Hepatocyte (in vitro differentiated cells): ENCODE data around the gene TAF6.

Experiments
- CTCF ChIP-seq: fragments of 200-600 bp; sonication (generic); IDR thresholded peaks from 2 replicates; pipeline ENCODE4 v1.5.1; 2016; ENCODE audit warnings: antibody characterized with exemption, mild to moderate bottlenecking; ENCODE audit not compliant: poor library complexity
- EZH2 ChIP-seq: fragments of 200-600 bp; sonication (generic); IDR thresholded peaks from 2 replicates; pipeline ENCODE4 v1.6.1; 2016; ENCODE audit warnings: antibody characterized with exemption, mild to moderate bottlenecking, borderline replicate concordance
- EZH2phosphoT487 ChIP-seq: fragments of 200-600 bp; sonication (generic); IDR thresholded peaks from one replicate; pipeline ENCODE4 v1.6.1; 2018; ENCODE audit warnings: antibody characterized with exemption, mild to moderate bottlenecking, low read depth, moderate library complexity; ENCODE audit not compliant: unreplicated experiment, severe bottlenecking

GRCh38 chr7:100102950-100103840 is 16.0 kb downstream of the TAF6 start:
- TF ChIP-seq EZH2phosphoT487 = no peak
- no peak for TF ChIP-seq CTCF
- no peak for TF ChIP-seq EZH2
